CD4-positive, CD25-positive, alpha-beta regulatory T cell (primary cell): ENCODE measurements around the gene RAPGEF4. TPM values are rescaled to one million over a fixed set of nuclear protein-coding genes. Genes with fewer than 3 reads are reported as not detected.
"Not testable (repeated sequence)": the region's sequence is repeated elsewhere in the genome, so short reads cannot be mapped to it uniquely, and the experiment has no call there.

Experiments used
- ATAC-seq, 2 donors: fragments of 150-1000 bp; cut with Tn5 transposase; one replicate each; pipeline ENCODE4 v1.10.0; 2021; ENCODE audit warnings: low read depth in 2 of 2, moderate number of reproducible peaks in 2 of 2, moderate library complexity in 1 of 2
- DNase-seq, 3 donors: peaks; one replicate each; pipeline versions ENCODE4 v3.0.0 to v3.0.0-alpha.2; 2012 to 2022; ENCODE audit warnings: mixed read lengths in 1 of 3
- H3K27ac ChIP-seq: one replicate; pipeline ENCODE4 v1.7.0; 2013; ENCODE audit warnings: mild to moderate bottlenecking, low read length; ENCODE audit not compliant: insufficient read depth, poor library complexity, severe bottlenecking
- H3K27me3 ChIP-seq: one replicate; pipeline ENCODE4 v1.7.0; 2013; ENCODE audit warnings: low read length; ENCODE audit not compliant: control insufficient read depth, insufficient read depth
- H3K36me3 ChIP-seq: one replicate; pipeline ENCODE4 v1.7.0; 2013; ENCODE audit warnings: mild to moderate bottlenecking, low read length, moderate library complexity; ENCODE audit not compliant: control insufficient read depth, insufficient read depth
- H3K4me1 ChIP-seq: 2 replicates; pipeline ENCODE4 v1.7.0; 2013; ENCODE audit warnings: mild to moderate bottlenecking, low read length; ENCODE audit not compliant: insufficient read depth, control insufficient read depth, poor library complexity, severe bottlenecking
- H3K4me3 ChIP-seq: one replicate; pipeline ENCODE4 v1.7.0; 2013; ENCODE audit warnings: low read depth, mild to moderate bottlenecking, low read length, moderate library complexity
- H3K9me3 ChIP-seq, 2 experiments: 1 replicate in 1 of 2; 2 replicates in 1 of 2; pipeline ENCODE4 v1.7.0; 2013; ENCODE audit warnings: low read length in 2 of 2, mild to moderate bottlenecking in 1 of 2, moderate library complexity in 1 of 2; ENCODE audit not compliant: control insufficient read depth in 2 of 2
- H3K27ac Mint-ChIP-seq, 3 donors: one replicate each; pipeline ENCODE4 v1.8.0; 2020 to 2022; ENCODE audit warnings: mild to moderate bottlenecking in 3 of 3, mixed read lengths in 3 of 3, moderate library complexity in 2 of 3
- H3K27me3 Mint-ChIP-seq: one replicate; pipeline ENCODE4 v1.8.0; 2022; ENCODE audit warnings: mild to moderate bottlenecking, mixed read lengths
- H3K36me3 Mint-ChIP-seq: one replicate; pipeline ENCODE4 v1.8.0; 2020; ENCODE audit warnings: mixed read lengths
- H3K4me1 Mint-ChIP-seq, 4 donors: one replicate each; pipeline ENCODE4 v1.8.0; 2020 to 2022; ENCODE audit warnings: mixed read lengths in 4 of 4, mild to moderate bottlenecking in 1 of 4
- H3K4me3 Mint-ChIP-seq, 4 donors: one replicate each; pipeline ENCODE4 v1.8.0; 2020 to 2022; ENCODE audit warnings: mild to moderate bottlenecking in 4 of 4, mixed read lengths in 4 of 4, moderate library complexity in 3 of 4
- H3K9me3 Mint-ChIP-seq, 7 donors: one replicate each; pipeline ENCODE4 v1.8.0; 2020 to 2022; ENCODE audit warnings: mixed read lengths in 7 of 7, mild to moderate bottlenecking in 3 of 7, moderate library complexity in 2 of 7
- polyA plus RNA-seq, 4 donors: library from polyadenylated mRNA; unstranded; fragments of 300-500 nt; fragmentation: Illumina TruSeq; gene quantifications; one replicate each; pipeline ENCODE4 v1.2.3, GENCODE V29; 2021
- total RNA-seq: library from RNA; stranded (reverse); gene quantifications from one replicate; pipeline ENCODE4 v1.2.3, GENCODE V29; 2022

The RAPGEF4 gene
- total and polyA plus RNA-seq, 5 donors from 2014 or later = 1.4 TPM; not detected in 4

DNA sequence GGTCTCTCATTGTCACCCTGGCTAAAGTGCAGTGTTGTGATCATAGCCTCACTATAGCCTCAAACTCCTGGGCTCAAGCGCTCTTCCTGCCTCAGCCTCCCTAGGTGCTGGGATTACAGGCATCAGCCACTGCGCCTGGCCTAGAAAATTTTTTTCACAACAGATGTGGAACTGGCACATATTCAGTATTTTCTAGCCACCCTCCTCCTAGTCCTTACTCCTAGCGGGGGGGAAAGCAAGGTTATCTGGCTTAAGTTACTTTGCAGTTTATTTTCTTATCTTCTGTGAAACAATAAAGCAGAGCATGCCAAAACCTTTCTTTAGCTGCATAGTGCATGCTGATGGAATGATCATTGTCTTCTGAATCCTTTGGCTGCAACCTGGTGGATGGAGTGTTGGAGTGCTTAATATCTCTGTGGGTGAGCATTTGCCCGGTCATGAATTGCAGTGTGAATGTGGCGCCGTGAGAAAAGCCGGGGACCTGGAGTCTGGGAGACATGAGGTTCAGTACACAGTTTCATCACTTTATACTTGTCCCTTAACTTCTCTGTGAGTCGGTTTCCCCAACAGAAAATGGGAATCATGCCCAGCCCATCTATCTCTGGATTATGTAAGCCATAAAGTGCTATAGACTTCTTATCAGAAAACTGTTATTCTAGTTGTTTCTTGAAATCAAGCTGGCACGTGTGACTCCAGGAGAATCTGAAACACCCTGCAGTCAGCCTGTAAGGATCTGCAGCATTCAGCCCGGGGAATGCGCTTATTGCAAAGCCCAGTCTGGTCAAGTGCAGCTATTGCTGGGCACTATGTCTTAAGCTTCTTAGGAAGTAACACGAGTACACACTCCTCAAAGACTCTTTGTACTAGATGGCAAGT, 301.8 kb downstream of the RAPGEF4 start:
- H3K27me3 Mint-ChIP-seq = no peaks in the 10 kb centered on the region
- Histone ChIP-seq H3K27me3 (peaks cover 2% of the 10 kb centered on the region), H3K27ac (no peak overlapping the region), H3K4me3 (no peak overlapping the region), H3K36me3 (no peaks in the 10 kb centered on the region), H3K4me1 (no peaks in the 10 kb centered on the region), H3K9me3 (no peaks in the 10 kb centered on the region)
- ATAC-seq = no peak
- H3K9me3 Mint-ChIP-seq = peaks cover 0 to 1% (median 0%) of the 10 kb centered on the region in 7 donors
- no peaks in the 10 kb centered on the region for H3K36me3 Mint-ChIP-seq
- no peaks in the 10 kb centered on the region for H3K4me1 Mint-ChIP-seq
- no peak overlapping the region for H3K27ac Mint-ChIP-seq
- H3K4me3 Mint-ChIP-seq = no peak overlapping the region
- DNase-seq = no peak

DNA sequence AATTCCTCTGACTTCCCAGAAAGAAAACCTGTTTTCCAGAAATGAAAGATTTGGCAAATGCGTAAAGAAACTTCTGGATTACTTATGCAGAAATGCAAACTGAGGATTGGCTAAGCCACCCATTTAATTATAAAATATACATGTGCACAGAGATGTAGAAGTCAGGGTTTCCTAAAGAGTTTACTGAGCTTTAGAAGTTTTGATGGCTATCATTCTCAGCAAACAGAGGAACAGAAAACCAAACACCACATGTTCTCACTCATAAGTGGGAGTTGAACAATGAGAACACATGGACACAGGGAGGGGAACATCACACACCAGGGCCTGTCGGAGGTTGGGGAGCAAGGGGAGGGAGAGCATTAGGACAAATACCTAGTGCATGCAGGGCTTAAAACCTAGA, 302.6 kb downstream of the RAPGEF4 start:
- not testable (repeated sequence) for H3K27me3 ChIP-seq, DNase-seq, H3K36me3 Mint-ChIP-seq, H3K4me1 ChIP-seq, ATAC-seq, H3K4me3 ChIP-seq, H3K4me1 Mint-ChIP-seq, H3K36me3 ChIP-seq, H3K27ac Mint-ChIP-seq, H3K4me3 Mint-ChIP-seq, H3K9me3 ChIP-seq, H3K27me3 Mint-ChIP-seq, H3K27ac ChIP-seq, H3K9me3 Mint-ChIP-seq

DNA sequence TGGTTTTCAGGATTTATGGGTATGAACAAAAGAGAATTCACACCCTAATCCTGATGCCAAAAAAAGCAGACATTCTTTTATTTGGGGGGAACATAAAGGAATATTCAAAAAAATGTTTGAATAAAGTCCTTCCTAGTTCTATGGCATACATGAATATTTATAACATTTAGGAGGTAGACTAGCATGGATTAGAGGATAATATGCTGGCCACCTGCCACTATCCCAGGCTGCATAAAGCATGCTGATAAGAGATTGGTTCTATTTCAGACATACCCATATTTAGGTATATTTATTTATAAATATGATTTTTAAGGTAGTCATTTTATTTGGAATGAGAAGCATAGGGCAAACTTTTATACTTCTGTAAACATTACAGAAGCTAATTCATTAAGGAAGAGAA, 305.1 kb downstream of the RAPGEF4 start:
- H3K4me1 Mint-ChIP-seq = no peaks in the 10 kb centered on the region
- H3K36me3 Mint-ChIP-seq = no peaks in the 10 kb centered on the region
- Histone ChIP-seq H3K9me3 (no peaks in the 10 kb centered on the region), H3K4me1 (no peaks in the 10 kb centered on the region), H3K36me3 (no peaks in the 10 kb centered on the region), H3K27ac (no peak overlapping the region), H3K27me3 (peaks cover 2% of the 10 kb centered on the region), H3K4me3 (no peak overlapping the region)
- no peak overlapping the region for H3K27ac Mint-ChIP-seq
- DNase-seq (no peak), ATAC-seq (no peak)
- H3K27me3 Mint-ChIP-seq = no peaks in the 10 kb centered on the region
- no peak overlapping the region for H3K4me3 Mint-ChIP-seq
- peaks cover 0 to 1% (median 0%) of the 10 kb centered on the region in 7 donors for H3K9me3 Mint-ChIP-seq

DNA sequence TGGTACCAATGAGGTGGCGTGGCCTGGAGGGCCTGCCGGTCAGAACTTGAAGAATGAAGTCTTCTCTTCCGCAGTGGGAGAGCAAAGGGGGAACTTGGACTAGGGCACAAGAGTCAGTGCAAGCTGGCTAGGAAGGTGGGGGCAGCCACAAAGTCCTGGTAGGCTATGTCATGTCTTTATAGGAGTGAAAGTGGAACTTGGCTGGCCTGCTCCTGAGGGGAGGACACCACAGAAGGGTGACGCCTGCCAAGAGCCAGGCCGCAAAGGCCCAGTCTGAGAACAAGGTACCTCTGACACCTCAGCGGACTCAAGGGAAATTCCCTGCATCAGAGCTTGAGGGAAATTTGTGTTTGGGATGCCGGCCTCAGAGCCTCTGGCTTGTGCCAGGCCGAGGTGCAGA, 307.8 kb downstream of the RAPGEF4 start:
- H3K4me3 Mint-ChIP-seq = no peak overlapping the region
- H3K36me3 Mint-ChIP-seq = no peaks in the 10 kb centered on the region
- DNase-seq = no peak

DNA sequence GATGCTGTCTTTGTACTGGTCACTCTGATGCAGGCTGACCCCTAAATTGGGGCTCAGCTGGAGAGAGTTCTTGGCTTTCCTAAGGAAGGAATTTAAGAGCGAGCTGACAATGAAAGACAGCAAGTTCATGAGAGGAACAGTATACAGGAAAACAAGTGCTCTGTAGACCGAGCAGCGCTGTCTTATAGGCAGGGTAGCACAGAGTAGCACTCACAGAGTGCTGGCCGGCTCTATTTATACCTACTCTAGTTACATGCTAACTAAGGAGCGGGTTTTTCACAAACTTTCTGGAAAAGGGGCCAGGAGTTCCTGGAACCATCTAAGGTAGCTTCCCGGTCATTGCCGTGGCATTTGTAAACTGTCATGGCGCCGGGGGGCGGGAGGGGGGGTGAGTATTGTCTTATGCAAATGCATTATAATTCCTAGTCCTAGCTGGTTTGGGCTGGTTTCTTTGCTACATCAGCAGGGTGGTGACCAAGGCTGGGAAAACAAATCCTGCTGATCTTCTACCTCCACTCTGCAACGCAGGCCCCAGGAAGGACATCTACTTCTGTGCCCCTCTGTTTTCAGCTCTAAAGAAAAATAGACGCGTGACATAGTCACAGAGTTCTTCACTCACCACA, 308.4 kb downstream of the RAPGEF4 start:
- ATAC-seq (no peak), DNase-seq (no peak)
- Histone ChIP-seq H3K9me3 (no peaks in the 10 kb centered on the region), H3K4me1 (no peaks in the 10 kb centered on the region), H3K27ac (no peak overlapping the region), H3K27me3 (no peaks in the 10 kb centered on the region), H3K4me3 (no peak overlapping the region), H3K36me3 (no peaks in the 10 kb centered on the region)
- Mint-ChIP-seq H3K9me3 (no peaks in the 10 kb centered on the region), H3K27me3 (no peaks in the 10 kb centered on the region), H3K36me3 (no peaks in the 10 kb centered on the region), H3K4me1 (no peaks in the 10 kb centered on the region), H3K4me3 (no peak overlapping the region), H3K27ac (no peak overlapping the region)

More for the DNA sequence above, 307.8 kb downstream of the RAPGEF4 start:
- Histone ChIP-seq H3K27me3 (no peaks in the 10 kb centered on the region), H3K4me3 (no peak overlapping the region), H3K36me3 (no peaks in the 10 kb centered on the region), H3K4me1 (no peaks in the 10 kb centered on the region), H3K27ac (no peak overlapping the region), H3K9me3 (no peaks in the 10 kb centered on the region)
- Mint-ChIP-seq H3K4me1 (no peaks in the 10 kb centered on the region), H3K27ac (peak overlapping the region in 1 of 3 donors; percentile 64), H3K9me3 (no peaks in the 10 kb centered on the region), H3K27me3 (no peaks in the 10 kb centered on the region)
- no peak for ATAC-seq

DNA sequence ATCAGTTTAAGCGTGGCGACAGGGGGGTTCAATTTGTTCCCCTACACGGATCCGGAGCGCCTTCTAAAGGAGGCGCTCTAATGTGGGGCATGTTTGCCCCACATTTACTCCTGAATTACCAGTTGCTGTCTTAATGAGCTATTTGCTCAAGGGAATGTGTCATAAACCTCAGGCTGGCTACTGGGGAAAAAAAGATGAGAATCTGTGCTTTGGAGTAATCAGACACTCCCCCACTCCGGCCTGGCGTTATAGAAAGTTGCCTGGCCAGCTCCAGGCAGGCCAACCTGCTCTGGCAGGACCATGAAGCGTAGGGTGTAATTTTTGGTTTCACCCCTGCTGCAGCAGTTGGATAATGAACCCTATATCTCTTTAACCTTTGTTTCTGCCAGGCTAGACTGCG, 309.0 kb downstream of the RAPGEF4 start:
- ATAC-seq (no peak), DNase-seq (no peak)
- Mint-ChIP-seq H3K27ac (no peak overlapping the region), H3K36me3 (no peaks in the 10 kb centered on the region), H3K9me3 (no peaks in the 10 kb centered on the region), H3K4me3 (no peak overlapping the region), H3K27me3 (no peaks in the 10 kb centered on the region), H3K4me1 (no peaks in the 10 kb centered on the region)
- Histone ChIP-seq H3K27me3 (no peaks in the 10 kb centered on the region), H3K9me3 (no peaks in the 10 kb centered on the region), H3K27ac (no peak overlapping the region), H3K4me1 (no peaks in the 10 kb centered on the region), H3K36me3 (no peaks in the 10 kb centered on the region), H3K4me3 (no peak overlapping the region)

DNA sequence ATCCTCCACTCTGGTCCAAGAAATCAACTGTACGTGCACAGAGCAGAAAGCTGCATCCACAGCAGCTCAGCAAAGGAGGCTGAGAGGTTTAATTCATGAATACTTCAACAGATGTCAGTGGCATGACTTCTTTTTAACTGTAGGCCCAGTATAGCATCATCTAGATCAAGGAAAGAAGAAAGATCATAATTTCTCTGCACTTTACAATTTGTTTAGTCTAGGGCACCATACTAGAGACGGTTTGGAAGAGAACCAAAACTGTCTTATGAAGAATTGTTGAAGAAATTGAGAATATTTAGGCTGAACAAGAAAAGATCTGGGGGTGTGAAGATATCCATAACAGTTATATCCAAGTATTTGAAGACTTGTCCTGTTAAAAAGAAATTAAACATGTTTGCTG, 309.5 kb downstream of the RAPGEF4 start:
- Histone ChIP-seq H3K9me3 (no peaks in the 10 kb centered on the region), H3K4me1 (no peaks in the 10 kb centered on the region), H3K27ac (no peak overlapping the region), H3K27me3 (no peaks in the 10 kb centered on the region), H3K36me3 (no peaks in the 10 kb centered on the region), H3K4me3 (no peak overlapping the region)
- H3K4me3 Mint-ChIP-seq = no peak overlapping the region
- H3K27me3 Mint-ChIP-seq = no peaks in the 10 kb centered on the region
- H3K9me3 Mint-ChIP-seq = no peaks in the 10 kb centered on the region
- no peak for DNase-seq
- H3K27ac Mint-ChIP-seq = no peak overlapping the region
- H3K4me1 Mint-ChIP-seq = no peaks in the 10 kb centered on the region
- H3K36me3 Mint-ChIP-seq = no peaks in the 10 kb centered on the region
- no peak for ATAC-seq

DNA sequence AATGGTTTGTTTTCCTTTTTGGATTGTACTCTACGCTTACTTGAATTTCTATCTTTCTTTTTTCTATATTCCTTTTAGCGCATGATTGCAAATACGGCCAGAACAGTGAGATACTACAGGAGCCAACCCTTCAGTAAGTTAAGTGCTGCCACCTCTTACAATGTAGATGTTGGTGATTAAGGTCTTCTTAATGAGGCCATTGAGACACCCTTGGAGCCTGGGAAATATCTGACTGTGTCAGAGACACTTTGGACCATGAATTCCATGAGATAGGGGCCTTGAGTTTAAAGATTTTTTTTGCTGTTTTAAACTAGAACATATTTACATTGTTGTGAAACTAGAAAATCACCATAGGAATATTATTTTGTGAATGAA, 312.9 kb downstream of the RAPGEF4 start:
- Histone ChIP-seq H3K4me1 (no peaks in the 10 kb centered on the region), H3K4me3 (no peak overlapping the region), H3K27ac (no peak overlapping the region), H3K9me3 (no peaks in the 10 kb centered on the region), H3K36me3 (no peaks in the 10 kb centered on the region), H3K27me3 (no peaks in the 10 kb centered on the region)
- no peak for DNase-seq
- Mint-ChIP-seq H3K27ac (no peak overlapping the region), H3K4me1 (no peaks in the 10 kb centered on the region), H3K36me3 (no peaks in the 10 kb centered on the region), H3K4me3 (no peak overlapping the region), H3K9me3 (peaks cover 0 to 1% (median 0%) of the 10 kb centered on the region in 7 donors), H3K27me3 (peaks cover 8% of the 10 kb centered on the region)
- no peak for ATAC-seq
